Activated B cell treated with CpG ODN at 0.5 μM for 24 hours (primary cell): ENCODE results near the gene DEK. TPM values are rescaled to one million over a fixed set of nuclear protein-coding genes. Genes with fewer than 3 reads are reported as not detected.
"Not testable (repeated sequence)": the region's sequence is repeated elsewhere in the genome, so short reads cannot be mapped to it uniquely, and the experiment has no call there.

ENCODE experiments used
- ATAC-seq: fragments of 200-7000 bp; cut with Tn5 transposase; one replicate; pipeline ENCODE4 v1.10.0; 2021; ENCODE audit warnings: low read depth, mild to moderate bottlenecking, moderate library complexity
- CTCF ChIA-PET: fragments of 350-600 bp; sonication (Branson Sonifier 250); formaldehyde crosslinking; loops from one replicate; lab custom pipeline; 2021; ENCODE audit warnings: antibody characterized with exemption; lab: Charles Lee
- POLR2A ChIA-PET: fragments of 350-600 bp; sonication (Branson Sonifier 250); formaldehyde crosslinking; loops from one replicate; lab custom pipeline; 2021; ENCODE audit warnings: antibody characterized with exemption; lab: Charles Lee
- DNase-seq: peaks from one replicate; pipeline ENCODE4 v3.0.0; 2022
- H3K27ac Mint-ChIP-seq: one replicate; pipeline ENCODE4 v1.8.0; 2020; ENCODE audit warnings: mixed read lengths
- H3K27me3 Mint-ChIP-seq: one replicate; pipeline ENCODE4 v1.8.0; 2021; ENCODE audit warnings: mixed read lengths
- H3K36me3 Mint-ChIP-seq: one replicate; pipeline ENCODE4 v1.8.0; 2021; ENCODE audit warnings: low read depth, mixed read lengths
- H3K4me1 Mint-ChIP-seq: one replicate; pipeline ENCODE4 v1.8.0; 2021; ENCODE audit warnings: mixed read lengths
- H3K4me3 Mint-ChIP-seq: one replicate; pipeline ENCODE4 v1.8.0; 2020; ENCODE audit warnings: mild to moderate bottlenecking, mixed read lengths
- H3K9me3 Mint-ChIP-seq: one replicate; pipeline ENCODE4 v1.8.0; 2020; ENCODE audit warnings: mixed read lengths
- intact Hi-C: fragments of 100-400 bp; cut with micrococcal nuclease; formaldehyde crosslinking; loops from one replicate; pipeline ENCODE4 v1.15.1; 2024
- total RNA-seq: library from RNA; stranded (reverse); gene quantifications from 2 replicates; pipeline ENCODE4 v1.2.3, GENCODE V29; 2022
- TF ChIP-seq, protein P1 (sequence below): fragments of 200-600 bp; IDR thresholded peaks from one replicate; pipeline ENCODE4 v1.8.0; 2022; ENCODE audit warnings: antibody characterized with exemption, mild to moderate bottlenecking

Gene DEK
- total RNA-seq, 1 donor from 2014 or later = 80.8 TPM

- H3K4me3 Mint-ChIP-seq, DNase-seq, POLR2A ChIA-PET, H3K27ac Mint-ChIP-seq, ATAC-seq, H3K4me1 Mint-ChIP-seq, CTCF ChIA-PET, intact Hi-C loops, H3K27me3 Mint-ChIP-seq: not testable (repeated sequence)
- peaks cover 79% of the 10 kb centered on the region for H3K36me3 Mint-ChIP-seq
- H3K9me3 Mint-ChIP-seq = peaks cover 20% of the 10 kb centered on the region
Measured at GRCh38 chr6:18227166-18227565, 37.2 kb downstream of the DEK start.

DNA sequence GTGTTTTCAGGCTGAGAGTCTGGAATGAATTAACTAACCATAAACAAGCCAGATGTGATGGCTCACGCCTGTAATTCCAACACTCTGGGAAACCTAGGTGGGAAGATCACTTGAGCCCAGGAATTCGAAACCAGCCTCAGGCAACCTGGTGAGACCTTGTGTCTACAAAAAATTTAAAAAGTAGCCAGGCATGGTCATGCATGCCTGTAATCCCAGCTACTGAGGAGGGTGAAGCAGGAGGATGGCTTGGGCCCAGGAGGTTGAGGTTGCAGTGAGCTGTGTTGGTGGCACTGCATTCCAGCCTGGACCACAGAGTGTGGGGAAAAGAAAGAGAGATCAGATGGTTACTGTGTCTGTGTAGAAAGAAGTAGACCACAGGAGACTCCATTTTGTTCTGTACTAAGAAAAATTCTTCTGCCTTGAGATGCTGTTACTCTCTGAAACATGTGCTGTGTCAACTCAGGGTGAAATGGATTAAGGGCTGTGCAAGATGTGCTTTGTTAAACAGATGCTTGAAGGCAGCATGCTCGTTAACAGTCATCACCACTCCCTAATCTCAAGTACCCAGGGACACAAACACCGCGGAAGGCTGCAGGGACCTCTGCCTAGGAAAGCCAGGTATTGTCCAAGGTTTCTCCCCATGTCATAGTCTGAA is 37.8 kb downstream of the DEK start:
- ATAC-seq, intact Hi-C loops, H3K27ac Mint-ChIP-seq, H3K4me1 Mint-ChIP-seq, H3K4me3 Mint-ChIP-seq, H3K27me3 Mint-ChIP-seq, DNase-seq, POLR2A ChIA-PET, CTCF ChIA-PET: not testable (repeated sequence)
- H3K36me3 Mint-ChIP-seq = peaks cover 79% of the 10 kb centered on the region
- peaks cover 16% of the 10 kb centered on the region for H3K9me3 Mint-ChIP-seq

- no peak overlapping the region for H3K27ac Mint-ChIP-seq
- intact Hi-C loops = no loop called here
Measured at GRCh38 chr6:18221288-18221615, 43.1 kb downstream of the DEK start.

DNA sequence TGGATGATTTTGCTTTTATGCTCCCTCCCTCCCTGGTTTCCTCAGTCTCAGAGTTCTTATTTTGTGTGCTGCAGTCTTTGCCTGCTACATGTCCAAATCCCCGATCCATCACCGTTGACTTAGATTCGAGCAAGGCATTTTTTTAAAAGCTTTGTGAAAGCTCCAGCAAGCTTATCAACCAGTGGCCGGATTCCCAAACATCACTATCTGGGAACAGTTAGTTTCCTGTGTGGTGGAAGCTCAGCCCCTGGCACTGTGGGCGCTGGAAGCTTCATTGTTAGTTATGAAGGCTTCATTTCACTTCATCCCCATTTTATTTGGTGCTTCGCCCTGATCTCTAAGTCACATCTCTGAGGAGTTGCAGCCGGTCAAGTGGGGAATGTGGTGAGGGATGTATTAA is 44.7 kb downstream of the DEK start:
- TF ChIP-seq, protein P1, sequence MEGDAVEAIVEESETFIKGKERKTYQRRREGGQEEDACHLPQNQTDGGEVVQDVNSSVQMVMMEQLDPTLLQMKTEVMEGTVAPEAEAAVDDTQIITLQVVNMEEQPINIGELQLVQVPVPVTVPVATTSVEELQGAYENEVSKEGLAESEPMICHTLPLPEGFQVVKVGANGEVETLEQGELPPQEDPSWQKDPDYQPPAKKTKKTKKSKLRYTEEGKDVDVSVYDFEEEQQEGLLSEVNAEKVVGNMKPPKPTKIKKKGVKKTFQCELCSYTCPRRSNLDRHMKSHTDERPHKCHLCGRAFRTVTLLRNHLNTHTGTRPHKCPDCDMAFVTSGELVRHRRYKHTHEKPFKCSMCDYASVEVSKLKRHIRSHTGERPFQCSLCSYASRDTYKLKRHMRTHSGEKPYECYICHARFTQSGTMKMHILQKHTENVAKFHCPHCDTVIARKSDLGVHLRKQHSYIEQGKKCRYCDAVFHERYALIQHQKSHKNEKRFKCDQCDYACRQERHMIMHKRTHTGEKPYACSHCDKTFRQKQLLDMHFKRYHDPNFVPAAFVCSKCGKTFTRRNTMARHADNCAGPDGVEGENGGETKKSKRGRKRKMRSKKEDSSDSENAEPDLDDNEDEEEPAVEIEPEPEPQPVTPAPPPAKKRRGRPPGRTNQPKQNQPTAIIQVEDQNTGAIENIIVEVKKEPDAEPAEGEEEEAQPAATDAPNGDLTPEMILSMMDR = no peak
- H3K9me3 Mint-ChIP-seq = no peaks in the 10 kb centered on the region
- H3K27ac Mint-ChIP-seq = peak overlapping the region; percentile 14
- intact Hi-C loops = loop anchor here (5.0 to 10.0 kb wide), 2 partner anchors 45 to 62 kb away; partner anchors contain the start of genes DEK, KDM1B and TPMT
- peaks cover 18% of the 10 kb centered on the region for H3K4me1 Mint-ChIP-seq
- H3K4me3 Mint-ChIP-seq = no peak overlapping the region
- peaks cover 72% of the 10 kb centered on the region for H3K36me3 Mint-ChIP-seq
- POLR2A ChIA-PET = no interaction called here
- DNase-seq (no peak), ATAC-seq (no peak)
- CTCF ChIA-PET = interaction anchor here (1.2 kb wide), 1 partner anchor 18 kb away, joined by 3 read pairs; no protein-coding TSS in a partner anchor
- H3K27me3 Mint-ChIP-seq = no peaks in the 10 kb centered on the region

More at GRCh38 chr6:18221288-18221615, 43.1 kb downstream of the DEK start:
- Mint-ChIP-seq H3K36me3 (peaks cover 74% of the 10 kb centered on the region), H3K4me3 (no peak overlapping the region), H3K4me1 (peaks cover 4% of the 10 kb centered on the region), H3K27me3 (no peaks in the 10 kb centered on the region), H3K9me3 (no peaks in the 10 kb centered on the region)
- no peak for DNase-seq
- no peak for ATAC-seq
- ChIA-PET CTCF (no interaction called here), POLR2A (interaction anchor here (0.6 kb wide), 1 partner anchor 226 kb away, joined by 4 read pairs; no protein-coding TSS in a partner anchor)
- TF ChIP-seq, protein P1 = no peak

- POLR2A ChIA-PET = interaction anchor here (0.6 kb wide), 1 partner anchor 263 kb away, joined by 7 read pairs; no protein-coding TSS in a partner anchor
- H3K36me3 Mint-ChIP-seq = peaks cover 72% of the 10 kb centered on the region
- TF ChIP-seq, protein P1 = no peak
- intact Hi-C loops = loop anchor here (5.0 to 10.0 kb wide), 2 partner anchors 47 to 61 kb away; partner anchors contain the start of genes DEK, KDM1B and TPMT
- H3K27ac Mint-ChIP-seq = no peak overlapping the region
- ATAC-seq = no peak
- H3K9me3 Mint-ChIP-seq = no peaks in the 10 kb centered on the region
- H3K4me1 Mint-ChIP-seq = peaks cover 25% of the 10 kb centered on the region
- CTCF ChIA-PET = interaction anchor here (1.2 kb wide), 1 partner anchor 17 kb away, joined by 3 read pairs; no protein-coding TSS in a partner anchor
- no peak overlapping the region for H3K4me3 Mint-ChIP-seq
- no peak for DNase-seq
- no peaks in the 10 kb centered on the region for H3K27me3 Mint-ChIP-seq
Measured at GRCh38 chr6:18218233-18218632, 46.1 kb downstream of the DEK start.

DNA sequence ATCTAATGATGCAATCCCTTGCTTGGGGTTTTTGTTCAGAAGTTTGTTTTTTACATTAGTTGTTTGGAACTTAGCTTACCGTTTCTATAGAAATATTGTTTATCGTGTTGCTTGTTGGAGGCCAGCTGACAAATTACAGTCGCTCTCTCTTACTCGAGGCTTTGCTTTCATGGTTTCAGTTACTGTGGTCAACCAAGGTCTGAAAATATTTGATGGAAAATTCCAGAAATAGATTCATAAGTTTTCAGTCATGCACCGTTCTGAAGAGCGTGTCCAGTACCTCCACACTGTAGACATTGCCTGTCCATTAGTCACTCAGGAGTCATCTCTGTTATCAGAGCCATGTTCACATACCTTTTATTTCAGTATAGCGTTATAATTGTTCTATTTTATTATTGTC is 47.9 kb downstream of the DEK start:
- ATAC-seq (no peak), DNase-seq (no peak)
- no peak overlapping the region for H3K27ac Mint-ChIP-seq
- CTCF ChIA-PET = no interaction called here
- peaks cover 28% of the 10 kb centered on the region for H3K4me1 Mint-ChIP-seq
- TF ChIP-seq, protein P1 = no peak
- no peaks in the 10 kb centered on the region for H3K27me3 Mint-ChIP-seq
- intact Hi-C loops = loop anchor here (5.0 to 10.0 kb wide), 2 partner anchors 48 to 59 kb away; partner anchors contain the start of genes DEK, KDM1B and TPMT
- H3K9me3 Mint-ChIP-seq = no peaks in the 10 kb centered on the region
- peaks cover 68% of the 10 kb centered on the region for H3K36me3 Mint-ChIP-seq
- no peak overlapping the region for H3K4me3 Mint-ChIP-seq
- POLR2A ChIA-PET = interaction anchor here (0.6 kb wide), 1 partner anchor 43 kb away, joined by 5 read pairs; no protein-coding TSS in a partner anchor
